ENCODE measurements around the gene NAB1.

NAB1 gene

GRCh38 chr2:190637903-190638618 is 10.8 kb upstream of the NAB1 start:
- Histone ChIP-seq H3K9ac (no peak overlapping the region), H2AFZ (no peak overlapping the region), H3K4me3 (ENCODE audit: low read depth, low read length) (no peak overlapping the region), H3K27ac (no peak overlapping the region), H3K4me2 (ENCODE audit: low read length) (no peak overlapping the region), H3K27me3 (ENCODE audit: control insufficient read depth, insufficient read depth, low read length) (no peaks in the 10 kb centered on the region), H3K79me2 (no peaks in the 10 kb centered on the region), H3K9me3 (ENCODE audit: control insufficient read depth, low read length) (no peaks in the 10 kb centered on the region), H3K4me1 (no peaks in the 10 kb centered on the region), H3K36me3 (ENCODE audit: control insufficient read depth, insufficient read depth, low read length) (no peaks in the 10 kb centered on the region)
- TF ChIP-seq CTCF (IDR thresholded peaks at IDR 0.05): no peak

DNA sequence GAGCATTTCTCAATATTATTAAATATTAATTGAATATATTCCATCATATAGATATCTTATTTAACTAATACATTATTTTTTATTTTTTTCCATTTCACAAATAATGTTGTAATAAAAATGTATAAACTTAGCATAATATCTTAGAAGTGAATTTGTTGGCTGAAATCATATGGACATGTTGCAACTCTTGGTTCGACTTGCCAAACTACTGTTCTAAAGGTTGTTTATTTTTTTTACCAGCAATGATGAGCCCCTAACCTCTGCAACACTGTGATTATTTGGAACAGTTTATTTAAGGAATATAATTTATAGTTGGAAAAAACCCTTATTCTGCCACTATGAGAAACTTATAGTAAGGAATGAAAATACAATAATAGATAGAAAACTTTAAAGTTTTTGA is 8.8 kb upstream of the NAB1 start:
- Histone ChIP-seq H2AFZ (no peak overlapping the region), H3K4me1 (no peaks in the 10 kb centered on the region), H3K27me3 (ENCODE audit: control insufficient read depth, insufficient read depth, low read length) (no peaks in the 10 kb centered on the region), H3K9me3 (ENCODE audit: control insufficient read depth, low read length) (no peaks in the 10 kb centered on the region), H3K4me3 (ENCODE audit: low read depth, low read length) (no peak overlapping the region), H3K27ac (no peak overlapping the region), H3K36me3 (ENCODE audit: control insufficient read depth, insufficient read depth, low read length) (no peaks in the 10 kb centered on the region), H3K79me2 (no peaks in the 10 kb centered on the region), H3K9ac (no peak overlapping the region), H3K4me2 (ENCODE audit: low read length) (no peak overlapping the region)
- no peak for TF ChIP-seq CTCF (IDR thresholded peaks at IDR 0.05)

GRCh38 chr2:190641469-190641868 is 7.4 kb upstream of the NAB1 start:
- no peak for TF ChIP-seq CTCF (IDR thresholded peaks at IDR 0.05)
- Histone ChIP-seq H3K27ac (no peak overlapping the region), H3K4me3 (ENCODE audit: low read depth, low read length) (no peak overlapping the region), H3K4me2 (ENCODE audit: low read length) (no peak overlapping the region), H3K79me2 (no peaks in the 10 kb centered on the region), H3K27me3 (ENCODE audit: control insufficient read depth, insufficient read depth, low read length) (no peaks in the 10 kb centered on the region), H3K4me1 (no peaks in the 10 kb centered on the region), H3K36me3 (ENCODE audit: control insufficient read depth, insufficient read depth, low read length) (no peaks in the 10 kb centered on the region), H3K9me3 (ENCODE audit: control insufficient read depth, low read length) (no peaks in the 10 kb centered on the region), H3K9ac (no peak overlapping the region), H2AFZ (no peak overlapping the region)

GRCh38 chr2:190646780-190647522 is 1.9 kb upstream of the NAB1 start:
- H3K9me3 ChIP-seq (ENCODE audit: control insufficient read depth, low read length): no peaks in the 10 kb centered on the region
- peaks cover 3% of the 10 kb centered on the region for H3K79me2 ChIP-seq
- no peaks in the 10 kb centered on the region for H3K36me3 ChIP-seq (ENCODE audit: control insufficient read depth, insufficient read depth, low read length)
- H2AFZ ChIP-seq: peak overlapping the region; percentile 26
- H3K9ac ChIP-seq: no peak overlapping the region
- no peak overlapping the region for H3K4me3 ChIP-seq (ENCODE audit: low read depth, low read length)
- TF ChIP-seq CTCF (IDR thresholded peaks at IDR 0.05): no peak
- no peak overlapping the region for H3K27ac ChIP-seq
- H3K4me1 ChIP-seq: no peaks in the 10 kb centered on the region
- H3K4me2 ChIP-seq (ENCODE audit: low read length): no peak overlapping the region
- no peaks in the 10 kb centered on the region for H3K27me3 ChIP-seq (ENCODE audit: control insufficient read depth, insufficient read depth, low read length)

All from parathyroid adenoma (tissue), 2 donors.